Aorta (tissue), 5 donors: ENCODE measurements around the gene STARD13. TPM values are rescaled to one million over a fixed set of nuclear protein-coding genes. Genes with fewer than 3 reads are reported as not detected.

Source experiments
- ATAC-seq: fragments of 200-7000 bp; cut with Tn5 transposase; one replicate; pipeline ENCODE4 v1.9.1; 2022; ENCODE audit warnings: moderate library complexity; ENCODE audit not compliant: low FRiP score
- DNase-seq, 2 donors: peaks; one replicate each; pipeline ENCODE4 v3.0.0-alpha.2; 2020
- H3K27ac ChIP-seq, 2 donors: one replicate each; pipeline ENCODE4 v1.5.1; 2013; ENCODE audit warnings: low read length in 2 of 2, mild to moderate bottlenecking in 2 of 2, moderate library complexity in 2 of 2, control low read depth in 1 of 2, inconsistent platforms in 1 of 2, low read depth in 1 of 2
- H3K27me3 ChIP-seq, 2 donors: one replicate each; pipeline ENCODE4 v1.6.1; 2013; ENCODE audit warnings: control low read depth in 1 of 2, low read length in 1 of 2, mild to moderate bottlenecking in 1 of 2, moderate library complexity in 1 of 2; ENCODE audit not compliant: insufficient read depth in 2 of 2, control insufficient read depth in 1 of 2
- H3K36me3 ChIP-seq, 2 donors: one replicate each; pipeline ENCODE4 v1.6.1; 2013; ENCODE audit warnings: control low read depth in 1 of 2, low read length in 1 of 2, mild to moderate bottlenecking in 1 of 2; ENCODE audit not compliant: insufficient read depth in 2 of 2, control insufficient read depth in 1 of 2
- H3K4me1 ChIP-seq, 2 donors: one replicate each; pipeline ENCODE4 v1.6.1; 2013; ENCODE audit warnings: low read length in 2 of 2, control low read depth in 1 of 2, mild to moderate bottlenecking in 1 of 2, moderate library complexity in 1 of 2; ENCODE audit not compliant: insufficient read depth in 2 of 2, control insufficient read depth in 1 of 2
- H3K4me3 ChIP-seq, 2 donors: one replicate each; pipeline ENCODE4 v1.5.1; 2013; ENCODE audit warnings: low read length in 2 of 2, control low read depth in 1 of 2, mild to moderate bottlenecking in 1 of 2
- H3K9me3 ChIP-seq: one replicate; pipeline ENCODE4 v1.6.1; 2013; ENCODE audit warnings: mild to moderate bottlenecking, low read length; ENCODE audit not compliant: control insufficient read depth
- WGBS, 2 donors: extraction: QIAGEN DNeasy Blood & Tissue Kit; methylation state at CpG; one replicate each; pipeline ENCODE4 v1.1.7; 2013; 5-methylcytosine and 5-hydroxymethylcytosine counted together
- intact Hi-C, 2 donors: fragments of 100-400 bp; cut with DNase I; formaldehyde crosslinking; loops; one replicate each; pipeline versions ENCODE4 v1.14.2 to v1.15.0; 2022
- polyA plus RNA-seq, 2 donors: library from polyadenylated mRNA; stranded (reverse); fragments of 200-250 nt; gene quantifications; one replicate each; pipeline ENCODE4 v1.2.3, GENCODE V29; 2013
- total RNA-seq, 2 donors: library from RNA; stranded (reverse); fragmentation: NEBNext Ultra II Directional; extraction: Animal tissue kit (Norgen Biotek cat#: 25700); gene quantifications; one replicate each; pipeline ENCODE4 v1.2.1, GENCODE V29; 2021
- donor health status: healthy with polysubstance abuse.
- donor health status: Bipolar disorder and iron deficiency.
- donor health status: DM: no; HTN: no; CAD: no.
- donor health status: DM: no; HTN: no; CAD: no.
- donor health status: DM: yes; HTN: yes; CAD: no.

The STARD13 gene
- total and polyA plus RNA-seq, 4 donors = 15.0 to 85.5 (median 39.8) TPM

GRCh38 chr13:33092073-33092987 lies 193.2 kb downstream of the STARD13 start:
- Histone ChIP-seq H3K36me3 (no peaks in the 10 kb centered on the region), H3K4me1 (no peaks in the 10 kb centered on the region), H3K27ac (no peak overlapping the region), H3K9me3 (peaks cover 1% of the 10 kb centered on the region), H3K27me3 (no peaks in the 10 kb centered on the region), H3K4me3 (no peak overlapping the region)
- ATAC-seq (no peak), DNase-seq (no peak)
- intact Hi-C loops = no loop called here
- WGBS, 2 donors = 91% methylated on average over 11 of the region's 11 CpGs

- no peaks in the 10 kb centered on the region for H3K36me3 ChIP-seq
- 93 to 97% methylated on average over 5 of the region's 5 CpGs for WGBS, 2 donors
- H3K27ac ChIP-seq = no peak overlapping the region
- DNase-seq (no peak), ATAC-seq (no peak)
- peaks cover 1% of the 10 kb centered on the region for H3K9me3 ChIP-seq
- intact Hi-C loops = no loop called here
- no peak overlapping the region for H3K4me3 ChIP-seq
- no peaks in the 10 kb centered on the region for H3K27me3 ChIP-seq
- no peaks in the 10 kb centered on the region for H3K4me1 ChIP-seq
Measured at GRCh38 chr13:33091415-33091774, 194.2 kb downstream of the STARD13 start.

DNA sequence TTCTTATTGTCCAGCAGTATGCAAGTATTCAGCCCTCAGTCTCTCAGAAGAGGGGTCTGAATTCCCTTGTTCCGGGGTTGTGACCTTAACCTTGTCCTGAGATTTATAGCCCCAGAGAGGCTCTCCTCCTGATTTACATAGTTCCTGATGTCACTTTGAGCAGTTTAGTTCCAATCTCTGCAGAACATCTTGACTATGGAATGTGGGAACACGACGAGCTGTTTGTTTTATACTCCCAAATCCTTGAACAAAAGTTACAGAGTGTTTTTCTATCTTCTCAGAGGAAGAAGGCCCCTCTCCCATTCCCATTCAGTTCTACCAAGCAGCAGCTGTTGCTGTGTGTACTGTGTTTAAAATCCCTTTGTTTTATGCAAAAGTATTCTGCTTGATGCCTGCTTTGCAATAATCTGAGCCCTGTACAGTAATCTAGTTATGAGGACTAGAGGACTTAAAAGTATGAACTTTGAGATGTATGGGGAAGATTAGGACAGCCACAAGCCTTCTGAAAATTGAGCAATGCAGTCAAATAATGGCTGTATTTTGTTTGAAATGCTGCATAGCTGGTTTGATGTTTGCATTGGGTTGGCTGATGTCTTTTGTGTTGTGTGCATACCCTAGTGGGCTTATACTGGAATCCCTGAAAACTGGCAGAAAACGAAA lies 194.7 kb downstream of the STARD13 start:
- DNase-seq (no peak), ATAC-seq (no peak)
- H3K27ac ChIP-seq = no peak overlapping the region
- no peaks in the 10 kb centered on the region for H3K4me1 ChIP-seq
- peaks cover under 1% of the 10 kb centered on the region for H3K9me3 ChIP-seq
- H3K4me3 ChIP-seq = no peak overlapping the region
- intact Hi-C loops = no loop called here
- WGBS, 2 donors = 64 to 77% methylated on average over 4 of the region's 4 CpGs
- H3K27me3 ChIP-seq = no peaks in the 10 kb centered on the region
- H3K36me3 ChIP-seq = no peaks in the 10 kb centered on the region

DNA sequence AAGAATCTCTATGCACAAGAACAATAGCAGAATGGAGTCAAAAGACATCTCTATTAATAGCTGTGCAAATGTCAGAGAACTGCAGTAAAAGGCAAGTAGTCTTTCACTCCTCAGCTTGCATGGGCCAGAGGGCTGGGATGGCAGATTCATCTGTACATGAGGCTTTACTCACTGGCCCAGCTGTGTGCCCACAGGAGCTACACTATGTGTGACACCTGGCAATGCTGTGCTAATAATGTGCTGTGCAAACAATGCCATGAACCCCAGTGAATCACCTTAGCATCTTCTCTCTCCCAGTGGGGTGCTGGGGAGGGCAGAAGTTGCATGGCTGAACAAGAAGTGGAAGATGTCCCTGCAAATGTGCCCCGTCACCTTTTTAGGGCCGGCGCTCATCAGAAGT lies 196.2 kb downstream of the STARD13 start:
- Histone ChIP-seq H3K4me1 (no peaks in the 10 kb centered on the region), H3K27me3 (no peaks in the 10 kb centered on the region), H3K27ac (no peak overlapping the region), H3K36me3 (no peaks in the 10 kb centered on the region), H3K9me3 (no peaks in the 10 kb centered on the region), H3K4me3 (no peak overlapping the region)
- no peak for DNase-seq
- intact Hi-C loops = no loop called here
- no peak for ATAC-seq
- WGBS, 2 donors = 99 to 100% methylated on average over 3 of the region's 3 CpGs

DNA sequence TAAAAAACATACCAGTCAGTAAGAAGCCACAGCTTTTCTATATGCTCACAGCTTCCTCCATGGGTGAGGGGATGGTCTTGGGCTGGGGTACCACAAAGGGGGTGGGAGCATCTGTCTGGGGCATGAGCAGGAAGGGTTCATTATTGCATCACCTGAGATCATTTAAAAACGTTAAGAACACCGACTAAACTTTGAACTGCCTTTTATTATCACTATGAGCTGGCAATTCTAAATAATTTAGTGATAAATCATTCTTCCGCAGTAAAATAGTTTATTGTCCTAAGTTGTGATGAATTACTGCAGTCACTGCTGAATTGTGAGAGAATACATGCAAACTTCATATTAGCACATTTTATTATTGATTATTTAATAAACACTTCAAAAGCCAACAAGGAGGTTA lies 197.8 kb downstream of the STARD13 start:
- ATAC-seq = no peak
- Histone ChIP-seq H3K4me1 (no peaks in the 10 kb centered on the region), H3K9me3 (no peaks in the 10 kb centered on the region), H3K27me3 (no peaks in the 10 kb centered on the region), H3K27ac (no peak overlapping the region), H3K4me3 (no peak overlapping the region), H3K36me3 (no peaks in the 10 kb centered on the region)
- intact Hi-C loops = no loop called here
- WGBS, 2 donors = 54 to 61% methylated on average over 3 of the region's 3 CpGs
- no peak for DNase-seq

DNA sequence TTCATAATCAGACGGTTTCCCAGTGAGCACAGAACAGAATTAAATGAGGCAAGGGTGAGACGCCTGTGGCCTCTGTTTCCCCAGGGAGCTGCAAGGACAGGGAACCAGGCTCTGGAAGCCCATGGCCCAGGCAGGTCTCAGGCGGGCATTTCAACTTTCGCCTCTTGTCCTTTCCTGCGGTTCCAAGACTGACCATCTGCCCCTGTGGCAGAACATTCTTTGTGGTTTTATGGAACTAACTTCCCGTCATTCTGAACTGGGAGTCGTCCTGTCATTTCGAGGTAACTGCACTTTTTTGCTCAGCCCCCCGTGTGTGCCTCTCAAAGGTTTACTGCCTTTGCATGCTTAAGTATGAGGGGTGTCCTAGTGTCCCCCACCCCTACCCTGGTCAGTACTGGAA lies 198.5 kb downstream of the STARD13 start:
- 89 to 92% methylated on average over 9 of the region's 9 CpGs for WGBS, 2 donors

DNA sequence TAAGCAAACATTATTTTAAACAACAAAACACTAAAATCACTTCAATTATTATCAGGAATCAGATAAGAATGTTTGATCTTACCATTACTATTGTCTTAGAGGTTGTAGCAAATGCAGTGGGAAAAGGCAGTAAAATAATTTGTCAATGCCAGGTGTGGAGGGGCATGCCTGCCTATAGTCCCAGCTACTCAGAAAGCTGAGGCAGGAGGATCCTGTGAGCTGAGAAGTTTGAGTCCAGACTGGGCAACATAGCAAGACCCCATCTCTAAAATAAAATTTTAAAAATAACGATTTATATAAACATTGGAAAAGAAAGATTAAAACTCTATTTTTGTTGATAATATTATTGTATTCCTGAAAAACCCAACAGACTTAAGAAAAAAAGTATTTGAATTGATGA lies 202.5 kb downstream of the STARD13 start:
- 67 to 90% methylated on average over 1 of the region's 1 CpG for WGBS, 2 donors
- Histone ChIP-seq H3K36me3 (no peaks in the 10 kb centered on the region), H3K4me3 (no peak overlapping the region), H3K9me3 (no peaks in the 10 kb centered on the region), H3K27ac (no peak overlapping the region), H3K27me3 (no peaks in the 10 kb centered on the region), H3K4me1 (peaks cover 0 to 4% of the 10 kb centered on the region in 2 donors)
- ATAC-seq = no peak
- DNase-seq = no peak
- intact Hi-C loops = no loop called here

More for the DNA sequence above, 198.5 kb downstream of the STARD13 start:
- no peak overlapping the region for H3K4me3 ChIP-seq
- no peak overlapping the region for H3K27ac ChIP-seq
- DNase-seq (no peak), ATAC-seq (no peak)
- intact Hi-C loops = no loop called here
- H3K9me3 ChIP-seq = no peaks in the 10 kb centered on the region
- no peaks in the 10 kb centered on the region for H3K36me3 ChIP-seq
- no peaks in the 10 kb centered on the region for H3K27me3 ChIP-seq
- H3K4me1 ChIP-seq = no peaks in the 10 kb centered on the region

DNA sequence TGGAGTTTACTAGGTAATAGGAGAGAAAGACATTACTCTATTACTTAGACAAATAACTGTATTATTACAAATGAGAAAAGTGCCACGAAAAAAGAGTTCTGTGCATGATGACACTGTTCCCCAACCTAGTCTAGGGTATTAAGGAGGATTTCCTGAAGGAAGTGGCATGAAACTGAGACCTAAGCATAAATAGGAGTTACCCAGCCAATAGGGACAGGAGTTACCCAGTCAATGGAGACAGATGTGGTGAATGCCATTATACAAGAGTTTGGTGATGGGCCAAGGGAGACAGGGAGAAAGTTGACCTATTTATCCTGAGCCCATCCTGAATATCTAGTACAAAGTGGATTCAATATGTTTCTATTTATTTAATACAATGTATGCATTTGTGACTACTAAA lies 203.9 kb downstream of the STARD13 start:
- Histone ChIP-seq H3K27me3 (no peaks in the 10 kb centered on the region), H3K4me3 (no peak overlapping the region), H3K27ac (no peak overlapping the region), H3K9me3 (no peaks in the 10 kb centered on the region), H3K36me3 (no peaks in the 10 kb centered on the region), H3K4me1 (peaks cover 0 to 4% of the 10 kb centered on the region in 2 donors)
- WGBS, 2 donors = 81 to 85% methylated on average over 1 of the region's 1 CpG
- ATAC-seq (no peak), DNase-seq (no peak)
- intact Hi-C loops = no loop called here
